GM18858 (cell line): ENCODE measurements around the gene PARP4.
"Not testable (repeated sequence)": the region's sequence is repeated elsewhere in the genome, so short reads cannot be mapped to it uniquely, and the experiment has no call there.

Experiments used
- ATAC-seq: cut with Tn5 transposase; IDR thresholded peaks from one replicate; pipeline ENCODE4 v1.9.1; 2021; ENCODE audit not compliant: unreplicated experiment

PARP4 gene

GRCh38 chr13:24380227-24380626 is 132.4 kb downstream of the PARP4 start:
- not testable (repeated sequence) for ATAC-seq

GRCh38 chr13:24371273-24371672 is 141.3 kb downstream of the PARP4 start:
- not testable (repeated sequence) for ATAC-seq
